HEK293 (cell line): ENCODE data around the gene FUOM.

Experiments
- CTCF ChIA-PET: fragments of 350-600 bp; formaldehyde crosslinking; extraction: SDS; loops from one replicate; lab custom pipeline; 2021; ENCODE audit warnings: antibody characterized with exemption; lab: Yijun Ruan, JAX
- POLR2A ChIA-PET: fragments of 300-600 bp; formaldehyde crosslinking; extraction: SDS; loops from one replicate; lab custom pipeline; 2020; ENCODE audit warnings: antibody characterized with exemption, inconsistent platforms; lab: Yijun Ruan, JAX
- H3K27ac ChIP-seq: fragments of 200-500 bp; sonication (Bioruptor generic); 2 replicates; pipeline ENCODE4 v1.5.1; 2014; ENCODE audit warnings: low read depth, low read length, control low read depth, inconsistent platforms; ENCODE audit errors: extremely low read depth
- H3K36me3 ChIP-seq, 2 experiments: fragments of 200-500 bp in 1 of 2; sonication (Bioruptor generic) in 1 of 2; 1 replicate in 1 of 2; 2 replicates in 1 of 2; pipeline ENCODE4 v1.5.1; 2014 to 2017; ENCODE audit warnings: inconsistent platforms in 2 of 2, low read length in 2 of 2; ENCODE audit not compliant: control insufficient read depth in 2 of 2, insufficient read depth in 1 of 2
- H3K4me1 ChIP-seq: fragments of 200-500 bp; sonication (Bioruptor generic); 2 replicates; pipeline ENCODE4 v1.5.1; 2014; ENCODE audit warnings: mild to moderate bottlenecking, low read length, inconsistent platforms; ENCODE audit not compliant: control insufficient read depth, insufficient read depth
- H3K4me3 ChIP-seq: 2 replicates; pipeline ENCODE4 v1.5.1; 2011; ENCODE audit warnings: low read depth, mild to moderate bottlenecking, control low read depth, low read length, moderate library complexity
- H3K9me3 ChIP-seq: fragments of 200-500 bp; sonication (Bioruptor generic); 2 replicates; pipeline ENCODE4 v1.5.1; 2014; ENCODE audit warnings: low read depth, low read length, inconsistent platforms; ENCODE audit not compliant: control insufficient read depth, insufficient read depth
- HIC1 ChIP-seq: fragments of 450-650 bp; formaldehyde crosslinking; IDR thresholded peaks from 2 replicates; pipeline ENCODE4 v1.5.1; 2016; ENCODE audit warnings: missing biosample characterization, missing genetic modification characterization
- INSM2 ChIP-seq: fragments of 450-650 bp; formaldehyde crosslinking; IDR thresholded peaks from 2 replicates; pipeline ENCODE4 v1.5.1; 2016; ENCODE audit warnings: missing biosample characterization, missing genetic modification characterization
- KLF9 ChIP-seq: fragments of 450-650 bp; formaldehyde crosslinking; IDR thresholded peaks from 2 replicates; pipeline ENCODE4 v1.5.1; 2016; ENCODE audit warnings: missing biosample characterization, missing genetic modification characterization, low read depth
- PRDM10 ChIP-seq: fragments of 450-650 bp; formaldehyde crosslinking; IDR thresholded peaks from 2 replicates; pipeline ENCODE4 v1.5.1; 2016; ENCODE audit warnings: missing biosample characterization, missing genetic modification characterization
- ZBTB20 ChIP-seq: fragments of 450-650 bp; formaldehyde crosslinking; IDR thresholded peaks from 2 replicates; pipeline ENCODE4 v1.5.1; 2016; ENCODE audit warnings: missing biosample characterization, missing genetic modification characterization
- ZBTB26 ChIP-seq: fragments of 450-650 bp; formaldehyde crosslinking; optimal IDR thresholded peaks from 2 replicates; pipeline ENCODE3; 2016; ENCODE audit warnings: missing biosample characterization, mild to moderate bottlenecking, missing genetic modification characterization
- ZBTB7A ChIP-seq: fragments of 450-650 bp; formaldehyde crosslinking; IDR thresholded peaks from 2 replicates; pipeline ENCODE4 v1.5.1; 2016; ENCODE audit warnings: low read depth, missing biosample characterization, missing genetic modification characterization
- ZFP3 ChIP-seq: fragments of 450-650 bp; formaldehyde crosslinking; IDR thresholded peaks from 2 replicates; pipeline ENCODE4 v1.5.1; 2016; ENCODE audit warnings: low read depth, missing biosample characterization, missing genetic modification characterization
- ZFP69B ChIP-seq: fragments of 450-650 bp; formaldehyde crosslinking; IDR thresholded peaks from 2 replicates; pipeline ENCODE4 v1.5.1; 2016; ENCODE audit warnings: missing biosample characterization, missing genetic modification characterization
- ZNF10 ChIP-seq: fragments of 450-650 bp; formaldehyde crosslinking; IDR thresholded peaks from 2 replicates; pipeline ENCODE4 v1.5.1; 2017; ENCODE audit warnings: missing biosample characterization, missing genetic modification characterization
- ZNF211 ChIP-seq: fragments of 450-650 bp; formaldehyde crosslinking; IDR thresholded peaks from 2 replicates; pipeline ENCODE4 v1.5.1; 2016; ENCODE audit warnings: low read depth, missing biosample characterization, missing genetic modification characterization
- ZNF223 ChIP-seq: fragments of 450-650 bp; formaldehyde crosslinking; IDR thresholded peaks from 2 replicates; pipeline ENCODE4 v1.5.1; 2016; ENCODE audit warnings: missing biosample characterization, missing genetic modification characterization
- ZNF280C ChIP-seq: fragments of 450-650 bp; formaldehyde crosslinking; IDR thresholded peaks from 2 replicates; pipeline ENCODE4 v1.5.1; 2016; ENCODE audit warnings: missing biosample characterization, missing genetic modification characterization
- ZNF341 ChIP-seq: fragments of 450-650 bp; formaldehyde crosslinking; IDR thresholded peaks from 2 replicates; pipeline ENCODE4; 2016; ENCODE audit warnings: low read depth, missing biosample characterization, missing genetic modification characterization
- ZNF571 ChIP-seq: fragments of 450-650 bp; formaldehyde crosslinking; IDR thresholded peaks from 2 replicates; pipeline ENCODE4 v1.5.0; 2017; ENCODE audit warnings: missing biosample characterization, missing genetic modification characterization
- ZNF692 ChIP-seq: fragments of 450-650 bp; formaldehyde crosslinking; IDR thresholded peaks from 2 replicates; pipeline ENCODE4 v1.5.1; 2016; ENCODE audit warnings: missing biosample characterization, missing genetic modification characterization
- ZNF768 ChIP-seq: fragments of 450-650 bp; formaldehyde crosslinking; IDR thresholded peaks from 2 replicates; pipeline ENCODE4 v1.5.1; 2018; ENCODE audit warnings: missing biosample characterization, mild to moderate bottlenecking, missing genetic modification characterization

The FUOM gene

GRCh38 chr10:133318494-133319127 lies 39.2 kb downstream of the FUOM start (continued):
- peak; percentile 74 for TF ChIP-seq ZNF692 (tag by site-specific recombination)
- peak; percentile 87 for TF ChIP-seq PRDM10
- TF ChIP-seq INSM2 (tag by site-specific recombination), result no peak
- no peak for TF ChIP-seq ZNF211 (tag by site-specific recombination)
- 0 out of 2 replicates have a peak, but pooled peaks have one; percentile 55 for TF ChIP-seq ZNF10

- TF ChIP-seq HIC1 (tag by site-specific recombination) (no peak), ZFP3 (tag by site-specific recombination) (no peak), KLF9 (tag by site-specific recombination) (peak; percentile 78), ZNF768 (tag by site-specific recombination) (no peak)
- no peak overlapping the region for H3K4me3 ChIP-seq
- H3K9me3 ChIP-seq, result no peaks in the 10 kb centered on the region
- peaks cover 0 to 16% of the 10 kb centered on the region in 2 experiments; a peak in 1 of 3 replicates for H3K36me3 ChIP-seq
- no peaks in the 10 kb centered on the region for H3K4me1 ChIP-seq
- no peak overlapping the region for H3K27ac ChIP-seq
- CTCF ChIA-PET, result interaction anchor here (3.3 kb wide), 1 partner anchor 12 kb away, joined by 20 read pairs; no protein-coding TSS in a partner anchor
- POLR2A ChIA-PET, result no interaction called here
Measured at GRCh38 chr10:133316732-133317131, 41.1 kb downstream of the FUOM start.

- peaks cover 0 to 20% of the 10 kb centered on the region in 2 experiments; a peak in 1 of 3 replicates for H3K36me3 ChIP-seq
- ChIA-PET CTCF (interaction anchor here (0.6 to 3.3 kb wide), 3 partner anchors 9 to 64 kb away, joined by 3 to 20 read pairs (median 3); no protein-coding TSS in a partner anchor), POLR2A (interaction anchor here (2.8 kb wide), 1 partner anchor 8 kb away, joined by 15 read pairs; no protein-coding TSS in a partner anchor)
- no peaks in the 10 kb centered on the region for H3K9me3 ChIP-seq
- no peak overlapping the region for H3K27ac ChIP-seq
- no peaks in the 10 kb centered on the region for H3K4me1 ChIP-seq
- no peak overlapping the region for H3K4me3 ChIP-seq
- peak; percentile 14 for TF ChIP-seq ZBTB26 (tag by site-specific recombination)
- peak; percentile 78 for TF ChIP-seq ZNF341
- no peak for TF ChIP-seq ZBTB20 (tag by site-specific recombination)
- TF ChIP-seq ZNF223 (tag by site-specific recombination), result no peak
- TF ChIP-seq ZBTB7A, result 0 out of 2 replicates have a peak, but pooled peaks have one; percentile 16
- no peak for TF ChIP-seq ZNF571 (tag by site-specific recombination)
- no peak for TF ChIP-seq ZFP69B (tag by site-specific recombination)
- TF ChIP-seq ZNF280C (tag by site-specific recombination), result no peak
Measured at GRCh38 chr10:133316266-133316665, 41.6 kb downstream of the FUOM start.
